SK-N-SH treated with all-trans-retinoic acid at 6 μM for 48 hours (cell line): Measurements from ENCODE around the gene DUSP16.

Source experiments
- ARNTL ChIP-seq: fragments of 450-650 bp; formaldehyde crosslinking; IDR thresholded peaks from 2 replicates; pipeline ENCODE4 v1.5.0; 2020; ENCODE audit warnings: low read depth, mild to moderate bottlenecking, moderate library complexity, borderline replicate concordance
- BACH2 ChIP-seq: fragments of 250-450 bp; sonication (Bioruptor Pico); IDR thresholded peaks from 2 replicates; pipeline ENCODE4 v1.9.0; 2021; ENCODE audit warnings: mild to moderate bottlenecking, borderline replicate concordance
- CSRNP3 ChIP-seq: fragments of 250-450 bp; sonication (Bioruptor Pico); IDR thresholded peaks from 2 replicates; pipeline ENCODE4 v1.5.1; 2021; ENCODE audit warnings: mild to moderate bottlenecking, moderate library complexity
- GLIS3 ChIP-seq: fragments of 250-450 bp; sonication (Bioruptor Pico); IDR thresholded peaks from 2 replicates; pipeline ENCODE4 v1.5.0; 2020; ENCODE audit warnings: mild to moderate bottlenecking, moderate library complexity
- OSR1 ChIP-seq: fragments of 250-450 bp; sonication (Bioruptor Pico); IDR thresholded peaks from 2 replicates; pipeline ENCODE4 v1.8.0; 2022; ENCODE audit warnings: moderate library complexity, mild to moderate bottlenecking, inconsistent platforms
- PATZ1 ChIP-seq: fragments of 250-450 bp; sonication (Bioruptor Pico); IDR thresholded peaks from 2 replicates; pipeline ENCODE4 v1.8.0; 2020; ENCODE audit warnings: mild to moderate bottlenecking, moderate library complexity, borderline replicate concordance
- TOX ChIP-seq: fragments of 250-450 bp; sonication (Bioruptor Pico); IDR thresholded peaks from 2 replicates; pipeline ENCODE4 v1.8.0; 2021; ENCODE audit warnings: mild to moderate bottlenecking, moderate library complexity, borderline replicate concordance
- TSHZ2 ChIP-seq: fragments of 250-450 bp; sonication (Bioruptor Pico); IDR thresholded peaks from 2 replicates; pipeline ENCODE4 v1.5.0; 2020; ENCODE audit warnings: mild to moderate bottlenecking, moderate library complexity

GRCh38 chr12:12606781-12607589, 44.3 kb upstream of the DUSP16 start:
- TF ChIP-seq PATZ1 (no peak; the same call in 1 of the 2 replicates), TSHZ2 (no peak), CSRNP3 (CRISPR knock-in tag) (no peak), BACH2 (CRISPR knock-in tag) (no peak), TOX (CRISPR knock-in tag) (no peak), GLIS3 (CRISPR knock-in tag) (no peak), ARNTL (CRISPR knock-in tag) (no peak), OSR1 (CRISPR knock-in tag) (no peak)
